Raji (cell line): ENCODE data around the gene STRADA.

Experiments
- POLR2A ChIP-seq: IDR thresholded peaks from 2 replicates; pipeline ENCODE4 v1.6.1; 2011; ENCODE audit warnings: low read depth, low read length, control low read depth; ENCODE audit not compliant: insufficient read depth

STRADA gene

GRCh38 chr17:63709110-63709509 lies 32.5 kb downstream of the STRADA start:
- no peak for TF ChIP-seq POLR2A

GRCh38 chr17:63707151-63707550 lies 34.4 kb downstream of the STRADA start:
- TF ChIP-seq POLR2A: 0 out of 2 replicates have a peak, but pooled peaks have one; percentile 9

GRCh38 chr17:63706336-63707082 lies 35.1 kb downstream of the STRADA start:
- TF ChIP-seq POLR2A: 0 out of 2 replicates have a peak, but pooled peaks have one; percentile 24

- 0 out of 2 replicates have a peak, but pooled peaks have one; percentile 33 for TF ChIP-seq POLR2A
Observed at GRCh38 chr17:63705657-63706056, 35.9 kb downstream of the STRADA start.

GRCh38 chr17:63704836-63705235 lies 36.8 kb downstream of the STRADA start:
- TF ChIP-seq POLR2A: no peak

GRCh38 chr17:63704259-63704576 lies 37.4 kb downstream of the STRADA start:
- no peak for TF ChIP-seq POLR2A

- TF ChIP-seq POLR2A: no peak
Observed at GRCh38 chr17:63703556-63704258, 37.9 kb downstream of the STRADA start.

GRCh38 chr17:63703029-63703428 lies 38.6 kb downstream of the STRADA start:
- TF ChIP-seq POLR2A: no peak

GRCh38 chr17:63702721-63703015 lies 38.9 kb downstream of the STRADA start:
- no peak for TF ChIP-seq POLR2A

GRCh38 chr17:63701868-63702720 lies 39.5 kb downstream of the STRADA start:
- TF ChIP-seq POLR2A: peak; percentile 63

- peak; percentile 9; the same call in 1 of the 2 replicates for TF ChIP-seq POLR2A
Observed at GRCh38 chr17:63701456-63701820, 40.2 kb downstream of the STRADA start.

GRCh38 chr17:63700528-63701455 lies 40.8 kb downstream of the STRADA start:
- TF ChIP-seq POLR2A: peak; percentile 25; the same call in 1 of the 2 replicates

GRCh38 chr17:63699638-63700527 lies 41.7 kb downstream of the STRADA start, which contains the start of gene LIMD2:
Gene LIMD2 (minus strand): TSS chr17:63700125. CDS start chr17:63699298, 827 bp downstream.
- TF ChIP-seq POLR2A: peak; percentile 52; the same call in 1 of the 2 replicates

GRCh38 chr17:63698886-63699637 lies 42.5 kb downstream of the STRADA start:
- peak; percentile 66 for TF ChIP-seq POLR2A
